ENCODE data around the gene OPCML.

GRCh38 chr11:132862933-132863332 is 669.4 kb downstream of the OPCML start:
- TF ChIP-seq CTCF (IDR thresholded peaks at IDR 0.05) (no peak), REST (IDR thresholded peaks at IDR 0.05; ENCODE audit: insufficient read depth in 1 of 2, low read depth in 2 of 2, low read length in 1 of 2) (no peak)
